A673 (cell line): ENCODE data around the gene SRRM3. TPM values are rescaled to one million over a fixed set of nuclear protein-coding genes. Genes with fewer than 3 reads are reported as not detected.

Experiments
- BruUV-seq: library from RNA; stranded (reverse); fragments of 400-500 nt; replicated peaks from 2 replicates; lab custom pipeline; 2021; lab: Mats Ljungman, UMichigan
- CTCF ChIA-PET: fragments of 300-600 bp; sonication (Branson Sonifier 250); formaldehyde crosslinking; loops from one replicate; lab custom pipeline; 2022; ENCODE audit warnings: antibody characterized with exemption; lab: Charles Lee
- POLR2A ChIA-PET: fragments of 300-600 bp; sonication (Branson Sonifier 250); formaldehyde crosslinking; loops from one replicate; lab custom pipeline; 2022; ENCODE audit warnings: antibody characterized with exemption; ENCODE audit not compliant: low non-redundant PET; lab: Charles Lee
- DNase-seq: peaks from one replicate; pipeline ENCODE4 v3.0.0-alpha.2; 2015; ENCODE audit warnings: low spot score
- H3K27ac ChIP-seq: fragments of 200-600 bp; sonication (generic); 2 replicates; pipeline ENCODE4 v1.5.1; 2016; ENCODE audit warnings: mixed run types, low read depth, mild to moderate bottlenecking, mixed read lengths, antibody characterized with exemption, low read length; ENCODE audit not compliant: poor library complexity, severe bottlenecking
- H3K27me3 ChIP-seq: fragments of 200-600 bp; sonication (generic); replicated peaks from 2 replicates; pipeline ENCODE4 v1.6.1; 2017; ENCODE audit warnings: mixed run types, low read depth, mild to moderate bottlenecking, mixed read lengths, antibody characterized with exemption, low read length; ENCODE audit not compliant: insufficient read depth, poor library complexity
- H3K36me3 ChIP-seq: fragments of 200-600 bp; sonication (generic); 2 replicates; pipeline ENCODE4 v1.6.1; 2016; ENCODE audit warnings: mixed run types, mild to moderate bottlenecking, mixed read lengths, antibody characterized with exemption, low read length; ENCODE audit not compliant: insufficient read depth, poor library complexity, severe bottlenecking
- H3K4me1 ChIP-seq: fragments of 200-600 bp; sonication (generic); 2 replicates; pipeline ENCODE4 v1.6.1; 2017; ENCODE audit warnings: mixed run types, mild to moderate bottlenecking, mixed read lengths, antibody characterized with exemption, low read length; ENCODE audit not compliant: insufficient read depth, poor library complexity, severe bottlenecking
- H3K4me3 ChIP-seq: fragments of 200-600 bp; sonication (generic); 2 replicates; pipeline ENCODE4 v1.5.1; 2016; ENCODE audit warnings: low read depth, mixed run types, mild to moderate bottlenecking, mixed read lengths, low read length; ENCODE audit not compliant: poor library complexity, severe bottlenecking
- H3K9me3 ChIP-seq: fragments of 200-600 bp; sonication (generic); 2 replicates; pipeline ENCODE4 v1.6.1; 2016; ENCODE audit warnings: mixed run types, low read depth, mild to moderate bottlenecking, mixed read lengths, antibody characterized with exemption, low read length; ENCODE audit not compliant: poor library complexity, severe bottlenecking
- CTCF ChIP-seq: fragments of 300-800, 200-600 bp; sonication (generic); conservative IDR thresholded peaks from 2 replicates; pipeline ENCODE4 v1.5.1; 2017; ENCODE audit warnings: low read depth, mild to moderate bottlenecking, antibody characterized with exemption, low read length, moderate library complexity, mixed read lengths
- EZH2 ChIP-seq: fragments of 200-600 bp; sonication (generic); IDR thresholded peaks from 2 replicates; pipeline ENCODE4 v1.6.1; 2017; ENCODE audit warnings: borderline replicate concordance, low read depth, mild to moderate bottlenecking, mixed read lengths, antibody characterized with exemption, low read length; ENCODE audit not compliant: poor library complexity, severe bottlenecking
- intact Hi-C: fragments of 100-400 bp; cut with micrococcal nuclease; formaldehyde crosslinking; loops from one replicate; pipeline ENCODE4 v1.10.0; 2022; ENCODE audit not compliant: unreplicated experiment
- total RNA-seq: library from RNA; stranded (reverse); gene quantifications from 2 replicates; pipeline ENCODE4 v1.2.3, GENCODE V29; 2021

SRRM3 gene
- total RNA-seq, 1 experiment from 2014 or later: 1.8 TPM

- no peaks in the 10 kb centered on the region for H3K9me3 ChIP-seq
- intact Hi-C loops: loop anchor here (5.0 kb wide), 1 partner anchor 270 kb away; the partner anchor contains the start of gene TMEM120A
- ChIA-PET CTCF (interaction anchor here (1.3 to 1.6 kb wide), 2 partner anchors 61 to 84 kb away, joined by 4 to 13 read pairs; no protein-coding TSS in a partner anchor), POLR2A (no interaction called here)
- TF ChIP-seq EZH2 (no peak), CTCF (no peak)
- no peak for DNase-seq
- peaks cover 10% of the 10 kb centered on the region for H3K27me3 ChIP-seq
- BruUV-seq: no TSS peak
- no peak overlapping the region for H3K27ac ChIP-seq
- no peak overlapping the region for H3K4me3 ChIP-seq
- H3K4me1 ChIP-seq: peaks cover 4% of the 10 kb centered on the region
- no peaks in the 10 kb centered on the region for H3K36me3 ChIP-seq
Measured at GRCh38 chr7:76261931-76262330, 60.2 kb downstream of the SRRM3 start.

GRCh38 chr7:76262683-76263402, 61.1 kb downstream of the SRRM3 start:
- DNase-seq: peak; percentile 85
- Histone ChIP-seq H3K4me3 (no peak overlapping the region), H3K27ac (no peak overlapping the region), H3K36me3 (no peaks in the 10 kb centered on the region), H3K4me1 (peaks cover 6% of the 10 kb centered on the region), H3K9me3 (no peaks in the 10 kb centered on the region), H3K27me3 (peaks cover 10% of the 10 kb centered on the region)
- BruUV-seq: no TSS peak
- intact Hi-C loops: loop anchor here (1.0 to 5.0 kb wide), 3 partner anchors 51 to 271 kb away; partner anchors contain the start of gene TMEM120A
- CTCF ChIA-PET: interaction anchor here (0.5 to 1.6 kb wide), 11 partner anchors 11 to 216 kb away, joined by 3 to 13 read pairs (median 4); no protein-coding TSS in a partner anchor
- TF ChIP-seq EZH2: no peak
- peak; percentile 87 for TF ChIP-seq CTCF
- POLR2A ChIA-PET: interaction anchor here (0.7 kb wide), 1 partner anchor 9 kb away, joined by 11 read pairs; no protein-coding TSS in a partner anchor

GRCh38 chr7:76265299-76265698, 63.6 kb downstream of the SRRM3 start:
- no peak for DNase-seq
- Histone ChIP-seq H3K9me3 (no peaks in the 10 kb centered on the region), H3K27ac (no peak overlapping the region), H3K27me3 (no peaks in the 10 kb centered on the region), H3K36me3 (no peaks in the 10 kb centered on the region), H3K4me3 (no peak overlapping the region), H3K4me1 (peaks cover 12% of the 10 kb centered on the region)
- ChIA-PET CTCF (no interaction called here), POLR2A (no interaction called here)
- intact Hi-C loops: no loop called here
- no TSS peak for BruUV-seq
- TF ChIP-seq CTCF (no peak), EZH2 (no peak)
